RWPE1 (cell line): ENCODE results near the gene PDE4D.

Experiments
- CTCF ChIA-PET: fragments of 350-600 bp; sonication (Branson Sonifier 250); formaldehyde crosslinking; extraction: SDS; loops from one replicate; lab custom pipeline; 2021; lab: Yijun Ruan, JAX
- POLR2A ChIA-PET: fragments of 400-600 bp; formaldehyde crosslinking; extraction: SDS; loops from one replicate; lab custom pipeline; 2020; ENCODE audit warnings: antibody characterized with exemption; ENCODE audit not compliant: low non-redundant PET; lab: Yijun Ruan, JAX
- DNase-seq: peaks from one replicate; pipeline ENCODE4 v3.0.0; 2012; ENCODE audit warnings: low spot score
- H3K27ac ChIP-seq: fragments of 450-650 bp; 2 replicates; pipeline ENCODE4 v1.5.1; 2017
- TF ChIP-seq, protein P1 (sequence below): fragments of 450-650 bp; conservative IDR thresholded peaks from 2 replicates; pipeline ENCODE4 v1.5.1; 2017; ENCODE audit warnings: low read depth, mild to moderate bottlenecking

PDE4D gene

DNA sequence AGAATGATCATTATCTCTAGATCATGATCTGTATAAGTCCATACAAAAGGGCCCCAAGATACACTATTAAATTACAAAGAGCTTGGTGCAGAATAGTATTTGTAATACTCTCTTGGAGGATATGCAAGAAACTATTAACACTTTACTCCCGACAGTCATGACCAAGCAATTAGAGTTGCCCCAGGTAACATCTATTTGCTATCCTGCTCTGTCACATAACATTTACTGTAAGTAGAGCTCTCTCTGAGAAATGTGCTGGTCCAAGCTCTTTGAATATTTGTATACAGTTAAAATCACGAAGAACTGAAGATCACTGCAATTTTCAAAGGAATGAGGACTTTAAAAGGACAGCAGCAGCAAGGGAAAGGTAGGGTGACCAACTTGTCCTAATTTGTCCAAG, 757.0 kb downstream of the PDE4D start:
- no peak for DNase-seq
- ChIA-PET POLR2A (no interaction called here), CTCF (no interaction called here)
- no peak overlapping the region for H3K27ac ChIP-seq
- TF ChIP-seq, protein P1, sequence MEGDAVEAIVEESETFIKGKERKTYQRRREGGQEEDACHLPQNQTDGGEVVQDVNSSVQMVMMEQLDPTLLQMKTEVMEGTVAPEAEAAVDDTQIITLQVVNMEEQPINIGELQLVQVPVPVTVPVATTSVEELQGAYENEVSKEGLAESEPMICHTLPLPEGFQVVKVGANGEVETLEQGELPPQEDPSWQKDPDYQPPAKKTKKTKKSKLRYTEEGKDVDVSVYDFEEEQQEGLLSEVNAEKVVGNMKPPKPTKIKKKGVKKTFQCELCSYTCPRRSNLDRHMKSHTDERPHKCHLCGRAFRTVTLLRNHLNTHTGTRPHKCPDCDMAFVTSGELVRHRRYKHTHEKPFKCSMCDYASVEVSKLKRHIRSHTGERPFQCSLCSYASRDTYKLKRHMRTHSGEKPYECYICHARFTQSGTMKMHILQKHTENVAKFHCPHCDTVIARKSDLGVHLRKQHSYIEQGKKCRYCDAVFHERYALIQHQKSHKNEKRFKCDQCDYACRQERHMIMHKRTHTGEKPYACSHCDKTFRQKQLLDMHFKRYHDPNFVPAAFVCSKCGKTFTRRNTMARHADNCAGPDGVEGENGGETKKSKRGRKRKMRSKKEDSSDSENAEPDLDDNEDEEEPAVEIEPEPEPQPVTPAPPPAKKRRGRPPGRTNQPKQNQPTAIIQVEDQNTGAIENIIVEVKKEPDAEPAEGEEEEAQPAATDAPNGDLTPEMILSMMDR, result no peak

DNA sequence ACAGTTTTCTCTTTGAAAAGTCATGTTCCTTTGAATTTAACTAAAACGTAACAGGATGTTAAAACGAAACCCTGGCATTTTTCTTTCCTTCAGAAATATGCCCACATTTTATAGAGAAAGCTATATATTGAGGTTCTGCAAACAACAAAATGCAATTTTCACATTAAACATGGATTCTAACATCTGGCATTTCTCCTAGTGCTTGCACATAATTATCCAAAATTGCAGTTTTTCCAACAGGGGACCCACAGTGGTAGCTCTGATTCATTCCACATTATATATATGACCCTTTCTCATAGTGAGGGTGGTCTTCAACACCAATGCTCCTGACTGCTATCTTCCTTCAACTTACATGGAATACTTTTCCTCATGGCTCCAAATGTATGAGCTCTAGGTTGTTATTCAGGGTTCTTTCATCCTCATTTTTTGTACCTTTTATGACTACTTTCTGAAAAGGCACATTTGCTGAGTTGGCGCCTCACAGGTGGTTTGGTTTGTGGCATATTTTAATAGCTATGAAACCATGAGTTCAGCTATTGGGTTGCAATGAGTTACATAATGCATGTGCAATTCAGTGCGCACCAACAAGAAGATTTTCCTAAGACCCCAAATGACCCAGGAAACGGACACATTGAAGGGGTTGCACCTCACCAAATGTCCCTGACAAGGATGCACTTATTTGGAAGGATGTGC, 758.9 kb downstream of the PDE4D start:
- CTCF ChIA-PET, result interaction anchor here (0.7 to 0.9 kb wide), 2 partner anchors 10 to 130 kb away, joined by 3 read pairs; no protein-coding TSS in a partner anchor
- no peak overlapping the region for H3K27ac ChIP-seq
- no peak for DNase-seq
- POLR2A ChIA-PET, result no interaction called here
- TF ChIP-seq, protein P1, result no peak

DNA sequence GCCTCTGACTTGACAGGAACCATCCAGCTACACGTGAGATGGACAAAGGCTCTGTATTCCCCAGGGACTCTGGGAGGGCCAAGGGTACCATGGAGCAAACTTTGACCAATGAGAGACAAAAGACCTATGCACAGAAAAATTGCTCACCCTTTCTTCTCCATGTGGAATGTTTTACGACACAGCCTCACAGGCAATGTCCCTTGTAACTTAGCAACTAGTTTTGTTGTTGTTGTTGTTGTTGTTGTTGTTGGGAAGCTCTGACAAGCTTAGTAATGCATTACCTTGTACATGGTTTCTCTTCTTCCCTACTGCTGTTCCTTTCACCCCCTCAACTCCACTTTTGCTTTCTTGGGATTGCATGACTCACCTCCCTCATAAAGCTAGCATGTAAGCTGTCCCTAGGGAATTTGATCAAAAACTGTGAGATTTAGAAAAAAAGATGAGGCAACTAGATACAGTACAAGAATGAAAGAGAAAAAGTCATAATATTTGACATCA, 759.7 kb downstream of the PDE4D start:
- ChIA-PET POLR2A (no interaction called here), CTCF (no interaction called here)
- DNase-seq, result peak; percentile 17
- TF ChIP-seq, protein P1, result no peak
- H3K27ac ChIP-seq, result no peak overlapping the region

DNA sequence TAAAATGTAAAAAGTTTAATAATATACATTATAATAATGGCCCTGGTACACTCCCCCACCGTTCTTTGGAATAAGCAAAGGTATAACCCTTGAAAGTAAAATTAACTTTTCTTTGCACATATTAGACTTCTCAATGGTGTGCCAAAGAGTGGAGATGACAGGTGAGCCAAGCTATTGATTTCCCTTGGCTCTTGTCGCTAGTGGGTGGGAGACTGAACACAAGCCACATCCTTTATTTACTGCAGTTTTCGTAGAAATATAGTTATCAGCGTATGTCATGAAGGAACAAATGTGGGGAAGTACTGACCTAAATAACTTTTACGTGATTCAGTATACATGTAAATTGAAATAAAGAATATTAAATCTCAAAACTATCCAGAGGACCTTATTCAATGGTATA, 761.4 kb downstream of the PDE4D start:
- TF ChIP-seq, protein P1, result no peak
- ChIA-PET CTCF (interaction anchor here (0.6 kb wide), 1 partner anchor 956 kb away, joined by 5 read pairs; no protein-coding TSS in a partner anchor), POLR2A (no interaction called here)
- no peak overlapping the region for H3K27ac ChIP-seq
- no peak for DNase-seq

DNA sequence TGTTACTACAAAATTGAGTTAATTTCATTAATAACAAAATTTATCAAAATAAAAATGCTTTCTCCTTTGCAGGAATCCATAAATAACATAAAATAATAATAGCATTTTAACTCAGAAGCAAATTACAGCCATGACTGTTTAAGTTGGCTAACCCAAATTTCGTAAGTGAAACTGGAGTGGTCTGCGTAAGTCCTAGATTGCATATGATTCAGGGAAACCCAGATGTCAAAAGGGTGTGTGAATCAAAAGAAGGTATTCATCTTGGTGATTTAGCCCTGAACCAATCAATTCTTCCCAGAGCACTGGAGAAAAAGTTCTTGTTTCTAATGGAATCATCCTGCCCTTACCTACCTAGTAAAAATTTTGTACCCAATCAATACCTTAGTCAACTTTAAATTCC, 763.1 kb downstream of the PDE4D start:
- CTCF ChIA-PET, result no interaction called here
- TF ChIP-seq, protein P1, result no peak
- POLR2A ChIA-PET, result no interaction called here
- DNase-seq, result no peak
- no peak overlapping the region for H3K27ac ChIP-seq

DNA sequence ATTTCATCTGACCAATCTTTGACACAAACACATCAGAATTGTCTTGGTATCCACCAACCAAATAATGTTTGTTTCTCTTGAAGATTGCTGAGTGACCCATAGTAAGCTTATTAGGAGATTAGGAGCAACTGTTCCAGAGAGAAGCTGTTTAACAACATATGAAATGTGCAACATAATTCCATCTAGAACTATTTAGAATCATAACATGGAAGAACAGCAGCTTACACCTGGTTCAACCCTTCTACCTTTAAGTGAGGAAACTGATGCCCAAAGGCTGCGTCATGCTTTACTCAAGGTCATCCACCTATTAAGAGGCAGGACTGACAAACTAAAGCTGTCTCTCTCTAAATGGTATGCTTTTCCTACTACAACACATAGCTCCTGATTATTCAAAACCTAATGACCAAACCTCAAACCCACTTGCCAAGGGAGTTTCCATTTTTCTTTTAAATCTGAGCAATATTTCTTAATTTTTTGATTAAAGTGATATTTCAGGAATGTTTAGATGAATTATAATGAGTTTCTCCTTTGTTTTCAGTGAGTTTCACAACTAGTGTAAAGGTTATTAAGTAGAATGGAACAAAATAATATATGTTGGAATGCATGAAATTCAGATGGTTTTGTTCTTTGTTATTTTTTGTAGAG, 764.8 kb downstream of the PDE4D start:
- TF ChIP-seq, protein P1, result no peak
- H3K27ac ChIP-seq, result no peak overlapping the region
- POLR2A ChIA-PET, result no interaction called here
- CTCF ChIA-PET, result interaction anchor here (0.6 kb wide), 2 partner anchors 50 to 262 kb away, joined by 3 to 4 read pairs; no protein-coding TSS in a partner anchor
- DNase-seq, result no peak
